Daoy (cell line): ENCODE data around the gene CBR3. TPM values are rescaled to one million over a fixed set of nuclear protein-coding genes. Genes with fewer than 3 reads are reported as not detected.
A peak's percentile ranks its signal among the peaks of the same experiment; 100 is the strongest.

Experiments used
- DNase-seq: peaks from one replicate; pipeline ENCODE4 v3.0.0-alpha.2; 2015; ENCODE audit warnings: low read depth
- total RNA-seq: library from RNA; depleted of rRNA; stranded (reverse); fragments of >200 nt; shearing (Covaris generic); gene quantifications from 2 replicates; pipeline ENCODE4 v1.2.3, GENCODE V29; 2014; rRNA removed

CBR3 gene
- total RNA-seq, 1 experiment from 2014 or later: 37.0 TPM

GRCh38 chr21:36183144-36183795 lies 48.4 kb downstream of the CBR3 start:
- DNase-seq: no peak

GRCh38 chr21:36184545-36184944 lies 49.7 kb downstream of the CBR3 start:
- DNase-seq: no peak

- DNase-seq: no peak
These were observed 50.6 kb downstream of the CBR3 start for GRCh38 chr21:36185523-36185922.

GRCh38 chr21:36186081-36186480 lies 51.2 kb downstream of the CBR3 start:
- DNase-seq: no peak

- no peak for DNase-seq
These were observed 51.9 kb downstream of the CBR3 start for GRCh38 chr21:36186506-36187399.

GRCh38 chr21:36188081-36188681 lies 53.3 kb downstream of the CBR3 start:
- DNase-seq: no peak

- DNase-seq: no peak
These were observed 54.1 kb downstream of the CBR3 start for GRCh38 chr21:36188937-36189336.

- no peak for DNase-seq
These were observed 55.9 kb downstream of the CBR3 start for GRCh38 chr21:36190736-36191135.

- peak; percentile 44 for DNase-seq
These were observed 58.3 kb downstream of the CBR3 start for GRCh38 chr21:36193200-36193599.

GRCh38 chr21:36194024-36194423 lies 59.1 kb downstream of the CBR3 start:
- no peak for DNase-seq

- no peak for DNase-seq
These were observed 60.7 kb downstream of the CBR3 start for GRCh38 chr21:36195613-36196012.

Other genes starting within 250 kb of the CBR3 start
- 25.8 and 28.2 TPM in 2 replicates for gene SETD4, start 74.6 kb upstream of the CBR3 start, total RNA-seq
- 130 and 170 TPM in 2 replicates for gene CBR1, start 65.1 kb upstream of the CBR3 start, total RNA-seq
- 1.8 and 3.3 TPM in 2 replicates for gene DOP1B, start 21.7 kb downstream of the CBR3 start, total RNA-seq
- 28.6 and 40.9 TPM in 2 replicates for gene MORC3, start 185.1 kb downstream of the CBR3 start, total RNA-seq